GM21515 (cell line): ENCODE data around the gene CMTM7.

Source experiments
- ATAC-seq: cut with Tn5 transposase; IDR thresholded peaks from one replicate; pipeline ENCODE4 v1.9.1; 2021; ENCODE audit not compliant: unreplicated experiment

The CMTM7 gene

GRCh38 chr3:32391643-32392535 is at the start of gene CMTM7:
Gene CMTM7 (plus strand): TSS chr3:32391853. CDS start chr3:32391907, 54 bp downstream.
- ATAC-seq = peak; percentile 55

DNA sequence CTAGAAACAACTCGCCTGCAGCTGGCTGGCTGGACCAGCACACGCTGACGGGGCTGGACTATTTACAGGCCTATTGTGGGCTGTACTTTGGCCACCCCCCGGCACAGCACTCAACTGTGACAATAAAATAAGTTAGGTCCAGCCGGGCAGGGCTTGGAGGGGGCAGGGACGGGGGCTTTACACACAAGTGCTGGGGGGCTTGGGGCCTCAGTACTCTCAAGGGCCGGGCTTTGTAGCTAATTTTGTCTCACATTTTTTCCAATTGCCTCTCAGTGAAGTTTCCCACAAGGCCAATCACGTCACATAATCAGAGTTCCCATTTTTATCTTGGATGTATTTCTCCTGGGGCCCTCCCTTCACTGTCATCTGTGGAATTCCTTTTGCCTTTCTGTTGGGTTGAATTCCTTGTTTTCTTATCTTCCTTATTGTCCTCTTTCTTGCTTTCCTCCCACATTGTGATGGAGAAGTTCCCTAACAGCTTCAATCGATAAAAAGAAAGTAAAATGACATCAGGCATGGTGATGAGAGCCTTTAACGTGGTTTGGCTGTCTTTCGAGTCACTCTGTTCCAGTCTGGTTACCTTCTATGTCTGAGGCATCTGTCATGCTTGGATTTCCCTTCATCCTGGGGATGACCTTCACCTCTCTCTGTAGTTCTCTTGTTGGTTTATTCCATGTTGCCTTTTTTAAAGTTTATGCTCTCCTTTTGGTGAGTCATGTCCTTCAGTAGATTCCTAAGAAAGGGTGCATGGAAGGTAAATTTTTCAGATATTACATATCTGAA is 44.1 kb upstream of the CMTM7 start:
- no peak for ATAC-seq

DNA sequence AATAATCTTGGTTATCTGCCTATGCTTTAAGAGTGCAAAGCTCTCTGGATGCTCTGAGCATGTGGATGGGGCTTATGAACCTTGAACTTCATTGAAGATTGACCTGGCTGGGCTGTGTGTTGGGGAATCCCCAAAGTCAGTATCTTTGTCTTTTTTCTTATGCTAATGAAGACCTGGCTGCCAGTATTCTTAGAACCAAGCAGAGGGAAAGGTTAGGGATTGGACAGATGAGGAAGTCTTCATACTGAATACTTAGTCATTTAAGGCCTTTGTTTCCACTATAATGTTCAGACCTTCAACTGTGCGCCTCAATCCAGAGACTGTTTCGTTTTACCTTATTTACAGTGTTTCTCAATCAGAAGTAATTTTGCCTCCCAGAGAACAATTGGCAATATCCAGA is 42.5 kb upstream of the CMTM7 start:
- no peak for ATAC-seq

- no peak for ATAC-seq
Measured at GRCh38 chr3:32352563-32352962, 39.1 kb upstream of the CMTM7 start.

DNA sequence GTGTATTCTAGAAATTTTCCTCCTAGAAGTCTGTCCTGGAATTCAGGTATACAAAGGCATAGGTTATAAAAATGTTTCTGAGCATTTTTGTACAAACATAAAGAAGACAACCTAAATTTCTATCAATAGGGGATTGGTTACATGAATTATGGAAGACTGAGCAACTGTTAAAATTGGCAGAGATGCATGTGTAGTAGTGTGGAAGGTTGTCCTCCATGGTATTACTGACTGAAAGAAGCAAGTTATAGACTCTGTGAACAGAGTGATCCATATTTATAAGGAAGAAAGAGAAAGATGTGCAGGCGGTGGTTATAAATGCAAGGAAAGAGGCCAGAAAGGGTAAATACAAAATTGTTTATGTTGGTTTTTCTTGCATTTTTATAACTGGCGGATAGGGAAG is 38.3 kb upstream of the CMTM7 start:
- no peak for ATAC-seq

- ATAC-seq = no peak
Measured at GRCh38 chr3:32354362-32354778, 37.3 kb upstream of the CMTM7 start.

GRCh38 chr3:32355751-32356291 is 35.8 kb upstream of the CMTM7 start:
- no peak for ATAC-seq

GRCh38 chr3:32359766-32360492 is 31.7 kb upstream of the CMTM7 start:
- ATAC-seq = no peak

DNA sequence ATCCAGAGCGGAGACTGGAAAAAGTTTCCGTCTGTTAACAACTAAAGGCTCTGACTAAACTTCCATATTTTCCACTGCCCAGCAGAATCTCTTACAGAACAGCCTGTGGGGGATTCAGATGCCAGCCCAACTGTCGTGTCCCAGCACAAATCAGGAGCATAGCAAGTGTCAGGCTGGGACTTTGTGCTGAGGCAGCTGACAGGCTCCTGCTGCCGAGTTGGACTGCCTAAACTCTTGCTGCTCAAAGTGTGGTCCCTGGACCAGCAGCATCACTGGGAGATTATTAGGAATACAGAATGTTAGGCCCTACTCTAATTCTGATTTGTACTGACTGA is 31.2 kb upstream of the CMTM7 start:
- no peak for ATAC-seq

DNA sequence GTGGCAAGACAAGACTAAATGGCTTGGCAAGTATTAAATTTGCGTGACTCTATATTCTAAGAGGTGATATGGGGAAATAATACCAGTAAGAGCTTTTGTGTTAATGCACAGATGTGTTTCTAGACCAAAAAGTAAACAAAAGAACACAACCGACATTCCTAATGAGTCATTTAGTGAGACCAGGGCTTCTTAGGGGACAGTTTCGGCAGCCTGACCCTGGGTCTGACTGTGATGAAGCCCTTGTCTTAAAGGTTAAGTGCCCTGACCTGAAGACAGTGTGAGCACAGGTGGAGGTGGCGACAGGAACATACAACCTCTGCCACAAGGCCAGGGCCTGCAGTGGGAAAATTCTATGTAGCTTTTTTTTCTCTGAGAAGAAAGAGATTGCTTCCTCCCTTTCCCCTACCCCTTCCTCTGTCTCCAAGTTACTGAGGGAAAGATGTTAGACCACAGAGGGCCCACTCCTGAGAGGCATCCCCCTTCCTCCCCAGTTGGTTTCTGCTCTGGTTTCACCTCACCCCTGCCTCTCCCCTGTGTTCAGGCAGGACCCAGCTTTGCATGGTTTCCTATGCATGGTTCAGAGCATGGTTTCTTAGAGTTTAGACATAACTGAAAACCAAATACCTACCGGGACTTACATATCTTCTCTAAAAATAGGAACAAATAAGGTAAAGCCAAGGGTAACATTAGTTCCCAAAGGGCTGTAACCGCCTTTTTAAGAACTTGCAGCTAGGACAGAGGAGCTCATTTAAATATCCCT is 24.8 kb upstream of the CMTM7 start:
- ATAC-seq = no peak

DNA sequence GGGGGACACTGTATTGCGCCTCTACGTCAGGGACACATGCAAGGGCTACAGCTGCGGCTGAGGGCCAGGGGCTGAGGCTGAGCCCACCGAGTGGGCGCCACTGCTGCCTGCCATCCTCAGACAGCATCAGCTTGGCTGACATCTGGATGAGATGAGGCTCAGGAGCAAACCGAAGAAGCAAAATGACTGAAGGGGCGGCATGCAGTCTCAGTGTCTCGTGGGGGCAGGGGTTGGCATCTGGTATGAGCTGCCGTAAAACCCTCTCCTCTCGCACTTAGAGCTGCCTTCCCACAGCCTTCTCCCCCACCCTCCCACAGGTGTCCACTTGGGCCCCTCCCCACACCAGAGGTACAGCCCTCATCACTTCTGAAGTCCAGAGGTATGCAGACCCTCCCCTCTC is 24.2 kb upstream of the CMTM7 start:
- ATAC-seq = no peak

- no peak for ATAC-seq
Measured at GRCh38 chr3:32371461-32372212, 20.0 kb upstream of the CMTM7 start.

- ATAC-seq = no peak
Measured at GRCh38 chr3:32372213-32372490, 19.5 kb upstream of the CMTM7 start.

GRCh38 chr3:32373276-32373675 is 18.4 kb upstream of the CMTM7 start:
- no peak for ATAC-seq

DNA sequence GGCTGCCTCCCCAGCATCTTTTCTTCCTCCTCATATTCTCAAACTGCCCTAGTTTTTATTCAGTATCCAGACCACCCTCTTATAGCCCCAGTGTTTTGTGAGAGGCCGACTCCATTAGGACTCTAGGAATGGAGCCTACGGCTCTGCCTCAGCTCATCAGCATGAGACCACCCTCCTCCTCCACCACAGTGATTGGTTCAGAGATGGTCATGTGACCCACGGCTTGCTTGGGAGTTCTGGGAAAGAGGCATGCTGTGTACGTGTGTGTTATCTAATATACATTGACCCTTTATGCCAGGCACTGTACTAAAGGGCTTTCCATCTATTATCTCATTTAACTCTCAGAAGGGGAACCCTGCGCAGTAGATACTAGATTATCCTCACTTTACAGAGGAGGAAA is 17.8 kb upstream of the CMTM7 start:
- ATAC-seq = no peak

DNA sequence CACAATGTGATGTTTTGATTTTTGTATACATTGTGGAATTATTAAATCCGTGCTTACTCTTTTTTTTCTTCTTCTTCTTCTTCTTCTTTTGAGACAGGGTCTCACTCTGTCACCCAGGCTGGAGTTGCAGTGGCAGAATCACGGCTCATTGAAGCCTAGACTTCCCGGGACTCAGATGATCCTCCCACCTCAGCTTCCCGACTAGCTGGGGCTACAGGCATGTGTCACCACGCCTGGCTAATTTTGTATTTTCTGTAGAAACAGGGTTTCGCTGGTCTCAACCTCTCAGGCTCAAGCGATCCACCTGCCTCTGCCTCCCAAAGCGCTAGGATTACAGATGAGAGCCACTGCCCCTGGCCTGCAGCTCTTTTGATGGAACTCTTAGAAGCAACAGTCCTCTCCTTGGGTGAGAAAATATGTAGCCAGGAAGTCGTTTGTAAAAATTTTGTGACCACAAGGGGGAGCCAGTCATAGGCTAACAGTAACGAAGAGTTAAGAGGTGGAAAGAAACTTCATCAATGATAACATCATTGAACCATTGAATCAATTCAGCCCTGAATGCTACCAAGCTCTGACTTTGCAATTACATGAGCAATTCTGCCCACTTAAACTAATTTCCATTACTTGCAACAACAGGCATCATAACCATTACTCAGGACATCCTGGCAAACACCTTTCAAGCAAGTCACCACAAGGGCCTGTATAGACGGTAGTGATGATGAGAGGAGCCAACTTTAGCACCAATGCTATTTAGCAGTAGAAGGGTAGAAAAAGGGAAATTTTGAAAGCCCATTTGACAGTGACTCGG is 16.7 kb upstream of the CMTM7 start:
- peak; percentile 58 for ATAC-seq

DNA sequence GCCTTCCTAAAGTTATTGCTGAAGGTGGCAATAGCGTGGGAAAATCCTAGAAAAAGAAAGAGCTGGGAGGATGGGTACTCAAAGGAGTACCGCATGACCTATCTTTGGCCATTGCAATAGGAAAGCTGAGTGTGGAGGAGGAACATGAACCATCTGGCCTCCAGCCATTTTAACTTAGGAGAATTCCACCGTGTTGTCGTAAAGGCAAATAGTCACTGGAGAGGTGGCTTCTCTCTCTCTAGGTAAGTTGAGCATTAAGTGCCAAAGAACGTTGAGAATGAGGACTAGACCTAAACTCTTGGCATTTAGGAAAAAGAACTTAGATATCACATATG is 16.1 kb upstream of the CMTM7 start:
- ATAC-seq = no peak

DNA sequence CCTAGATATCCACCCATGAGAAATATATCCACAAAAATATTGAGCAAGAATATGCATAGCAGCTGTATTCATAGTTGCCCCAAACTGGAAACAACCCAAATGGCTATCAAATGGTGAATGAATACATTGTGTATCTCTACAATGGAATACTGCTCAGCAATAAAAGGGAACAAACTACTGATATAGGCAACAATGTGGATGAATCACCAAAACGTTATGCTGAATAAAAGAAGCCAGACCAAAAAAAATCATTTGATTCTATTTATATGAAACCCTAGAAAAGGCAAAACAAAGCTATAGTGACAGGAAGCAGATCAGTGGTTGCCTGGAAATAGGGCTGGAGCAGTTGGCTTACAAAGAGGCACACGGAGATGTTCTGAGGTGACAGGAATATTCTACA is 15.5 kb upstream of the CMTM7 start:
- no peak for ATAC-seq

DNA sequence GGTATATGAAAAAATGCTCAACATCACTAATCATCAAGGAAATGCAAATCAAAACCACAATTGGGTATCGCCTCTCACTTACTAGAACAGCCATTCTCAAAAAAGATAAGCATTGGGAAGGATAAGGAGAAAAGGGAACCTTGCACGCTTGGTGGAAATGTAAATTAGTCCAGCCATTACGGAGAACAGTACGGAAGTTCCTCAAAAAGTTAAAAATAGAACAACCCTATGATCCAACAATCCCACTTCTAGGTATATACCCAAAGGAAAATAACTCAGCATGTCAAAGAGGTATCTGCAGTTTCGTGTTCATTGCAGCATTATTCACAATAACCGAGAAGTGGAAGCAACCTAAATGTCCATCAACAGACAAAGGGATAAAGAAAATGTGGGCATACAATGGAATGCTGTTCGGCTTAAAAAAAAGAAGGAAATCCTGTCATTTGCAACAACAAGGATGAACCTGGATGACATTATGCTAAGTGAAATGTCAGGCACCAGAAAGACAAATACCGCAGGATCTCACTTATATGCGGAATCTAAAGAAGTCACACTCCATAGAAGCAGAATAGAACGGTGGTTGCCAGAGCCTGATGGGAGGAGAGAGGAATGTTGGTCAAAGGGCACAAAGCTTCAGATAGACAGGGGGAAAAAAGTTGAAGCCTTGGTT is 11.7 kb upstream of the CMTM7 start:
- ATAC-seq = no peak
